M059J (cell line): ENCODE data around the gene PIGT. TPM values are rescaled to one million over a fixed set of nuclear protein-coding genes. Genes with fewer than 3 reads are reported as not detected.

Experiments
- DNase-seq: peaks from one replicate; pipeline ENCODE4 v3.0.0-alpha.2; 2012; ENCODE audit warnings: low read depth
- total RNA-seq: library from RNA; depleted of rRNA; stranded (reverse); fragments of >200 nt; shearing (Covaris generic); gene quantifications from 2 replicates; pipeline ENCODE4 v1.2.3, GENCODE V29; 2014

The PIGT gene
- total RNA-seq, 1 experiment from 2014 or later: 270 TPM

DNA sequence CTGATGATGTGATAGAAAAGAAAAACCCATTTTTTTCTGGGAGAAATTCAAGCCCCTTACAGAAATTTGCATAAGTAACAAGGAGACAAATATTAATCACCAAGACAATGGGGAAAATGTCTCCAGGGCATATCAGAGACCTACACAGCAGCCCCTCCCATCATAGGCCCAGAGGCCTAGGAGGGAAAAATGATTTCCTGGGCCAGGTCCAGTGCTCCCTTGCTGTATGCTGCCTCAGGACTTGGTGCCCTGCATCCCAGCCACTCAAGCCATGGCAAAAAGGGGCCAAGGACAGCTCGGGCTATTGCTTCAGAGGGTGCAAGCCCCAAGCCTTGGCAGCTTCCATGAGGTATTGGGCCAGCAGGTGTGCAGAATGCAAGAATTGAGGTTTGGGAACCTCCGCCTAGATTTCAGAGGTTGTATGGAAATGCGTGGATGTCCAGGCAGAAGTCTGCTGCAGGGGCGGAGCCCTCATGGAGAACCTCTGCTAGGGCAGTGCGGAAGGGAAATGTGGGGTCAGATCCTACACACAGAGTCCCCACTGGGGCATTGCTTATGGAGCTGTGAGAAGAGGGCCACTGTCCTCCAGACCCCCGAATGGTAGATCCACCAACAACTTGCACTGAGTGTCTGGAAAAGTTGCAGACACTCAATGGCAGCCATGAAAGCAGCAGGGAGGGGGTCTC, 15.5 kb upstream of the PIGT start:
- no peak for DNase-seq

GRCh38 chr20:45402946-45403345, 13.0 kb upstream of the PIGT start:
- DNase-seq: peak; percentile 66

DNA sequence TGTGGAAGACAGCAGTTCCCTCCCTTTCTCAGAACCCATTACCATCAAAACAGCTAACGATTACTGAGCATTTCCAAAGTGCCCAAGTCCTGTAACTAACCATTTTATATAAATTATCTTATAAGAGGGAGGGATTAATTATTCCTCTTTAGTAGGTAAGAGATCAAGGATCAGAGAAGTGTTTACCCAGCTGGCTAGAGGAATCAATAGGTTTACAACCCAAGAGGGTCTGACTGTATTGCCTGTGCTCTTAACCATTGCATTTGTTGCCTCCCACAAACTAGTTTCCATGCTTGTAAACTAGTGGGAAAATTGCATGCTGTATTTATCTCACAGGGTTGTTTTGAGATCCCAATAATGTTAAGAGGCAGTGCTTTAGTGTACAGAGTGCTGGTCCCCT, 11.5 kb upstream of the PIGT start:
- DNase-seq: no peak

- peak; percentile 36 for DNase-seq
These were observed 10.2 kb upstream of the PIGT start for GRCh38 chr20:45405571-45406259.

DNA sequence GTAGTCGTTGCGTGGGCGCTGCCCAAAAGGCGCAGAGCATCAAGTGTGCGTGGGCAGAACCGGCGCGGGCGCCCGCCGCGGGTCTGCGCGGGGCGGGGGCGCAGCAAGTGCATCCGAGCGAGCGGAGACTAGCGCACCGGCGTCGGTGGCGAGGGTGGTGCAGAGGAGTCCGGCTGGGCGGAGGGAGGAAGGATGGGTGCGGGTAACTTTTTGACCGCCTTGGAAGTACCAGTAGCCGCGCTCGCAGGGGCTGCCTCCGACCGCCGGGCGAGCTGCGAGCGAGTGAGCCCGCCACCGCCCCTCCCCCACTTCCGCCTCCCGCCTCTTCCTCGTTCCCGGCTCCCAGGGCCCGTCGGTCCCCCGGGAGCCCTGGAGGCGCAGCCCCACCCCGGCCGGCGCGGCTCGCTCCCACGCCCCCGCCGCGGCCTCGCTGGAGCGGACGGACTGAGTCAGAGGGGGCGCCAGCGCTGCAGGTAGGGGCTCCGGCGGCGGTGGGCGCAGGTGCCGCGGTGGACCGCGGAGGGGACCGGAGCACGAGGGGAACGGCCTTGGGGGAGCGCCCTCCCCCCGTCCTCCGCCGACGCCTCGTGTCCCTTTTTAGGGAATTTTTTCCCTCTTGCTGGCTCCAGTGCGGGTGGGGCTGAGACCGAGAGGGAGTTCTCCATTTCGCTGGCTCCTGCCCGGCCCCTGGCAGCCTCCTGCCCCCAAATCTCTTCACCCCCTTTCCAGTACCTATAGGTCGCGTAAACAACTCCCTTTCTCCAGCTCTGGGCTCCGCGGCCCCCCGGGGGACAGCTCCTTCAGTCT, 9.5 kb upstream of the PIGT start:
- peak; percentile 51 for DNase-seq

DNA sequence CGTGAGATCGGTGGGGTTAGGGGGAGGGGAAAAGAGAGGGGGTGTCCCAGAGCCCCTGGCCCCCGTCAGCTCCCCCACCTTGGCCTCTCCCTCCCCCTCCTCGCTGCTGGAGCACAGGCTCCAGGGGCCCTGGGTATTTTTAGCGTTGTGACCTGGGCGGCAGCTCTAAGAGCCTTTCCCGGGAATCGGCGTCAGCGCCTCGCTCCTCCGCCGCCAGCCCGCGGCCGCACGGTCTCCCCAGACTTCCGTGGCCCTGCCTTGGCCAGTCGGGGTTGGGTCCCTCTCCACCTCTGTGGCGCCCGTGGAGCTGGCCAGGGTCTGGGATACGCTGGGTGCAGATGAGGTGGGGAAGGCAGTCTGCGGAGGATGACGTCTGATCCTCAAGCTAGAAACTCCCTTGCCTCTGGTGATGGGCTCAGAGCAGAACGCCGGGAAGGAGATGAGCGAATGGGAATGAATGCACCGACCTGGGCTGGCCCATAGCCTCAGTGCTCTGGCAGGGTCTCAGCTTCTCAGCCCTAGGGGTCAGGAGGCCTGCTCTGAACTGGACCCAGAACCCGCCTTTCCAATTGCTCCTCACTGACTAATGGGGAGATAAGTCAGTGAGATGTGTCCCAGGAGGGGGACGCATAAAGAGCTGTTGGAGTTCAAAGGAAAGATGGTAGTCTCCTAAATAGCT, 8.7 kb upstream of the PIGT start:
- no peak for DNase-seq

DNA sequence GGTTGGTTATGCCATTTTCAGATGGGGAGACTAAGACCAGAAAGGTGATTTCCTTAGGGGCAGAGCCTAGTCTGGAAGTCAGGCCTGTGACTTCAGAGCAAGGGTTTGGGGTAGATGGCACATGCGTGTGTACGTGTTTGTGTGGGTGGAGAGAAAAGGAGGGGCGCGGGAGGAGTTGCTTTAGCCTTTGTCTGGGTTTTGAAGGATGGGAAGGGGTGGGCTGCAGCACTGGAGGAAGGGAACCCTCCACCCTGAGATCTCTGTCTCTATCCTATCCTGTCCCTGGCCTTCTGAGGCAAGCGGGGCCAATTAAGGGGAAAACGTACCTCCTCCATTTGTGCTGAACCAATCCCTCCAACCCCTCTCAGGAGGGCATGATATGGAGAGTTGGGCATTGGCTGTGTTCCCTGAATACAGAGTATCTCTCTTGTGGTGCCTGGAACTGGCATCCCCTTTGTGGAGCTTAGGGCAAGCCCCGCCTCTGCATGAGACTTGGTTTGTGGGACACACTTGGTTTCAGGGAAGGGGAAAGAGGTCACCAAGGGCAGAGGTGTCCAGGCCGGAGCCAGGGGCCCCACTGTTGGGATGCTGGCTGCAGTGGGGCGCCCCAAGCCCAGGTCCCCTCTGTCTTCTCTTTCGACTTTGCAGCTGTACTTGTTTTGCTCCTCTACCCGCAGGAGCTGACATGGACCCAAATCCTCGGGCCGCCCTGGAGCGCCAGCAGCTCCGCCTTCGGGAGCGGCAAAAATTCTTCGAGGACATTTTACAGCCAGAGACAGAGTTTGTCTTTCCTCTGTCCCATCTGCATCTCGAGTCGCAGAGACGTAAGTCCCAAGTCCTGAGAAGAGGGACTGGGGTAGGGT, 7.9 kb upstream of the PIGT start, which contains the start of gene DBNDD2:
Gene DBNDD2 (plus strand): TSS at position 507 of the 863 bp plus-strand sequence. CDS start 179 bp downstream, at position 686.
- no peak for DNase-seq

DNA sequence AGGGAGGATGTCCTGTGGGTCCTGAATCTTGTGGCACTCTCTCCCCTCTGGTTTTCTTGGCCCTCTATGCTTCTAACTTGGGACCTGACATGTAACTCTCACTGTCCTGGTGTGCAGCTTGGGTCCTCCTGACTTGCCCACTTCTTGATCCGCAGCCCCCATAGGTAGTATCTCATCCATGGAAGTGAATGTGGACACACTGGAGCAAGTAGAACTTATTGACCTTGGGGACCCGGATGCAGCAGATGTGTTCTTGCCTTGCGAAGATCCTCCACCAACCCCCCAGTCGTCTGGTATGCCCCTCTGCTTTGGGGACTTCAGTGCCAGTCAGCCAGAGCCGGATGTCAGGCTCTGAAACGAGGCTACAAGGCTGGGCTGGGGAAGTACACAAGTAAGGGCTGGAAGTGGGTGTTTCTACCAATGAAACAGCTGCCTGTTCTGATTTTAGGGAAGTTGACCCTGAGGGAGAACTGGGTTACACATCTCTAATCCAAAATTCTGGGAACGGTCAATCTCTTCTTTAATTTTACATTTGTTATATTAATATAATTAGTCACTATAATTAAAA, 7.2 kb upstream of the PIGT start:
- no peak for DNase-seq

DNA sequence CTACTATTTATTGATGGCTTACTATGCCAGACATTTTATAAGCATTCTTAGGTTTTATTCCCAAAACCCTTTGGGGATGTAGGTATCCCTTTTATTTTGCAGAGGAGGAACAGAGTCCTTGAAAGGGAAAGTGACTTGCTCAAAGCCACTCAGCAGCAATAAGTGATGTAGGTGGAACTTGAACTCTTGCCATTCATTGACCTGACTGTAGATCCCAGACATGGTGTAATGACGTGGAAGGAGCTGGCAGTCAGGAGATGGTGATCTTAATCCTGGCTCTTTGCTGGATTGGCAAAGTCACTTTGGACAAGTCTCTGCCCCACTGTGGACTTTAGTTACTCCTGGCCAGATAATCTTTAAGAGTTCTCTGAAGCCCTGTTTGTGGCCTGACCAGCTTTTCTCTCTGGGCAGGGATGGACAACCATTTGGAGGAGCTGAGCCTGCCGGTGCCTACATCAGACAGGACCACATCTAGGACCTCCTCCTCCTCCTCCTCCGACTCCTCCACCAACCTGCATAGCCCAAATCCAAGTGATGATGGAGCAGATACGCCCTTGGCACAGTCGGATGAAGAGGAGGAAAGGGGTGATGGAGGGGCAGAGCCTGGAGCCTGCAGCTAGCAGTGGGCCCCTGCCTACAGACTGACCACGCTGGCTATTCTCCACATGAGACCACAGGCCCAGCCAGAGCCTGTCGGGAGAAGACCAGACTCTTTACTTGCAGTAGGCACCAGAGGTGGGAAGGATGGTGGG, 6.2 kb upstream of the PIGT start:
- no peak for DNase-seq

GRCh38 chr20:45410887-45411286, 5.1 kb upstream of the PIGT start:
- peak; percentile 61 for DNase-seq

DNA sequence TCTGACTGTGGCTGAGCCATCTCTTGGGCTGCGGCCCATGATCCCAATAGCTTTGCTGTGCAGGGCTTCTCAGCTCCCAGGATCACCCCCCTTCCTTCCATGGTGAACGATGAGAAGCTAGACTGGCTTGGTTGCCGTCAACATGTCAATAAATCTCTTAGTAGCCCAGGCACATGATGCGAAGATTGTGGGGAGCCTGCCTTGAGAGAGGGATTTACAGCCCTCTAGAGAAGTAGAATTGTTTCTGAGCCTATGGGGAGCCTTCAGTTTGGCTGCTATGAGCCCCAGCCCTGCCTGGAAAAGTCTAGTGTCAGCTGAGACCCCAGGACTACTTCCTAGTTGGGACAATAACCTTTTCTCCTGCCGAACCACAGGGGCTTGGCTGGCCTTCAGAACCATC, 3.3 kb upstream of the PIGT start:
- no peak for DNase-seq

GRCh38 chr20:45413479-45413878, 2.5 kb upstream of the PIGT start:
- no peak for DNase-seq

- no peak for DNase-seq
These were observed 976 bp downstream of the PIGT start for GRCh38 chr20:45416917-45417316.

- DNase-seq: peak; percentile 100
These were observed 3.5 kb downstream of the PIGT start for GRCh38 chr20:45419188-45420091.

DNA sequence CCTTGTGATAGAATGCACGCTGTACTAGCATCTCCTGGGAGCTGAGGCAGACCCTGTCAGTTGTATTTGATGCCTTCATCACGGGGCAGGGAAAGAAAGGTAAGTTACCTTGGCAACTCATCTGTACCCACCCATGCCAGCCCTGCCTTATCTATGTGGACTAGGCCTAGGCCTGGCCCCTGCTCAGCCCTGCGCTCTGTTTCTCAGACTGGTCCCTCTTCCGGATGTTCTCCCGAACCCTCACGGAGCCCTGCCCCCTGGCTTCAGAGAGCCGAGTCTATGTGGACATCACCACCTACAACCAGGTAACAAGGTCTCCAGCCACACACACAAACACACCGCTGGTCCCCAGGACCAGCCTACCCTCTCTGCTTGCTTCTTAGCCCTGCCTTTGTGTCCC, 4.2 kb downstream of the PIGT start:
- DNase-seq: no peak

GRCh38 chr20:45423700-45424099, 7.8 kb downstream of the PIGT start:
- DNase-seq: no peak

GRCh38 chr20:45425561-45425960, 9.6 kb downstream of the PIGT start:
- DNase-seq: no peak

- DNase-seq: no peak
These were observed 10.5 kb downstream of the PIGT start for GRCh38 chr20:45426320-45427016.
